AG09319 (cell line): ENCODE data around the gene ADD3.

Experiments used
- DNase-seq: peaks from one replicate; pipeline ENCODE4 v3.0.0-alpha.2; 2010; ENCODE audit warnings: low read depth; ENCODE audit errors: extremely low read depth
- CTCF ChIP-seq: IDR thresholded peaks from 2 replicates; pipeline ENCODE4 v1.5.1; 2011; ENCODE audit warnings: low read depth, mild to moderate bottlenecking, inconsistent platforms, low read length, moderate library complexity

Gene ADD3

GRCh38 chr10:109963439-109963838, 44.3 kb upstream of the ADD3 start:
- no peak for TF ChIP-seq CTCF
- peak; percentile 66 for DNase-seq

GRCh38 chr10:109964318-109964717, 43.5 kb upstream of the ADD3 start:
- DNase-seq = no peak
- TF ChIP-seq CTCF = no peak

- no peak for TF ChIP-seq CTCF
- DNase-seq = no peak
Observed at GRCh38 chr10:109966961-109967738, 40.6 kb upstream of the ADD3 start.

GRCh38 chr10:109967739-109968088, 40.1 kb upstream of the ADD3 start:
- DNase-seq = no peak

GRCh38 chr10:109968953-109969759, 38.6 kb upstream of the ADD3 start:
- no peak for TF ChIP-seq CTCF
- no peak for DNase-seq

More at GRCh38 chr10:109967739-109968088, 40.1 kb upstream of the ADD3 start:
- no peak for TF ChIP-seq CTCF

- DNase-seq = no peak
- no peak for TF ChIP-seq CTCF
Observed at GRCh38 chr10:109969760-109970346, 37.9 kb upstream of the ADD3 start.

GRCh38 chr10:109971634-109972033, 36.1 kb upstream of the ADD3 start:
- TF ChIP-seq CTCF = no peak

More at GRCh38 chr10:109971634-109972033, 36.1 kb upstream of the ADD3 start:
- DNase-seq = no peak
